ENCODE measurements around the gene IGFL4.

Gene IGFL4

GRCh38 chr19:46065486-46066071, 24.8 kb upstream of the IGFL4 start:
- DNase-seq (ENCODE audit: low read depth in 2 of 2, low spot score in 1 of 2): no peak

- DNase-seq (ENCODE audit: low read depth in 2 of 2, low spot score in 1 of 2): no peak
These were observed 22.4 kb upstream of the IGFL4 start for GRCh38 chr19:46063201-46063600.

- no peak for DNase-seq (ENCODE audit: low read depth in 2 of 2, low spot score in 1 of 2)
These were observed 19.2 kb upstream of the IGFL4 start for GRCh38 chr19:46060012-46060411.

GRCh38 chr19:46058778-46059177, 18.0 kb upstream of the IGFL4 start:
- no peak for DNase-seq (ENCODE audit: low read depth in 2 of 2, low spot score in 1 of 2)

- no peak for DNase-seq (ENCODE audit: low read depth in 2 of 2, low spot score in 1 of 2)
These were observed 15.7 kb upstream of the IGFL4 start for GRCh38 chr19:46056536-46056935.

- no peak for DNase-seq (ENCODE audit: low read depth in 2 of 2, low spot score in 1 of 2)
These were observed 12.1 kb upstream of the IGFL4 start for GRCh38 chr19:46052896-46053295.

- DNase-seq (ENCODE audit: low read depth in 2 of 2, low spot score in 1 of 2): no peak
These were observed 8.8 kb upstream of the IGFL4 start for GRCh38 chr19:46049597-46049996.

- DNase-seq (ENCODE audit: low read depth in 2 of 2, low spot score in 1 of 2): no peak
These were observed 2.7 kb upstream of the IGFL4 start for GRCh38 chr19:46043519-46043918.

GRCh38 chr19:46042252-46042883, 1.6 kb upstream of the IGFL4 start:
- no peak for DNase-seq (ENCODE audit: low read depth in 2 of 2, low spot score in 1 of 2)

GRCh38 chr19:46040125-46040524, 677 bp downstream of the IGFL4 start:
- DNase-seq (ENCODE audit: low read depth in 2 of 2, low spot score in 1 of 2): no peak

- DNase-seq (ENCODE audit: low read depth in 2 of 2, low spot score in 1 of 2): no peak
These were observed 4.1 kb downstream of the IGFL4 start for GRCh38 chr19:46036744-46037128.

GRCh38 chr19:46035986-46036743, 4.6 kb downstream of the IGFL4 start:
- no peak for DNase-seq (ENCODE audit: low read depth in 2 of 2, low spot score in 1 of 2)

GRCh38 chr19:46035546-46035945, 5.3 kb downstream of the IGFL4 start:
- no peak for DNase-seq (ENCODE audit: low read depth in 2 of 2, low spot score in 1 of 2)

- DNase-seq (ENCODE audit: low read depth in 2 of 2, low spot score in 1 of 2): no peak
These were observed 7.4 kb downstream of the IGFL4 start for GRCh38 chr19:46033401-46033800.

- no peak for DNase-seq (ENCODE audit: low read depth in 2 of 2, low spot score in 1 of 2)
These were observed 8.2 kb downstream of the IGFL4 start for GRCh38 chr19:46032597-46033025.

GRCh38 chr19:46031781-46032596, 8.8 kb downstream of the IGFL4 start:
- DNase-seq (ENCODE audit: low read depth in 2 of 2, low spot score in 1 of 2): no peak

- no peak for DNase-seq (ENCODE audit: low read depth in 2 of 2, low spot score in 1 of 2)
These were observed 9.8 kb downstream of the IGFL4 start for GRCh38 chr19:46030812-46031550.

GRCh38 chr19:46025835-46026234, 15.0 kb downstream of the IGFL4 start:
- DNase-seq (ENCODE audit: low read depth in 2 of 2, low spot score in 1 of 2): no peak

- DNase-seq (ENCODE audit: low read depth in 2 of 2, low spot score in 1 of 2): no peak
These were observed 17.5 kb downstream of the IGFL4 start for GRCh38 chr19:46023311-46023779.

GRCh38 chr19:46022431-46023310, 18.1 kb downstream of the IGFL4 start, which contains the start of gene PGLYRP1:
Gene PGLYRP1 (minus strand): TSS chr19:46023053. CDS start chr19:46023021, 32 bp downstream.
- no peak for DNase-seq (ENCODE audit: low read depth in 2 of 2, low spot score in 1 of 2)
